ENCODE results near the gene NQO2.

The NQO2 gene

GRCh38 chr6:2988426-2989331 lies 11.0 kb upstream of the NQO2 start (continued):
- TF ChIP-seq ZNF768 (tag by site-specific recombination; IDR thresholded peaks at IDR 0.05) (no peak; the same call in 1 of the 2 replicates), ZNF654 (tag by site-specific recombination; IDR thresholded peaks at IDR 0.05; ENCODE audit: low read depth) (no peak; the same call in 1 of the 2 replicates), ZBTB8A (tag by site-specific recombination; IDR thresholded peaks at IDR 0.05) (peak; percentile 99), HOXC10 (CRISPR knock-in tag; IDR thresholded peaks at IDR 0.05) (0 out of 2 replicates have a peak, but pooled peaks have one; percentile 73), WT1 (tag by site-specific recombination; IDR thresholded peaks at IDR 0.05) (peak; percentile 71), ZNF670 (tag by site-specific recombination; IDR thresholded peaks at IDR 0.05; ENCODE audit: low read depth) (no peak), ZNF664 (tag by site-specific recombination; IDR thresholded peaks at IDR 0.05) (no peak), SP7 (tag by site-specific recombination; IDR thresholded peaks at IDR 0.05) (peak; percentile 84), ZNF174 (tag by site-specific recombination; IDR thresholded peaks at IDR 0.05) (no peak), ZNF48 (tag by site-specific recombination; IDR thresholded peaks at IDR 0.05) (no peak), ZNF513 (tag by site-specific recombination; IDR thresholded peaks at IDR 0.05) (no peak), ZNF280D (tag by site-specific recombination; IDR thresholded peaks at IDR 0.05) (peak; percentile 30; the same call in 1 of the 2 replicates), ZNF350 (tag by site-specific recombination; IDR thresholded peaks at IDR 0.05) (no peak), BCL11B (tag by site-specific recombination; IDR thresholded peaks at IDR 0.05; ENCODE audit: low read depth) (peak; percentile 70; the same call in 1 of the 2 replicates), IKZF3 (tag by site-specific recombination; IDR thresholded peaks at IDR 0.05) (peak; percentile 64), ZNF549 (tag by site-specific recombination; IDR thresholded peaks at IDR 0.05) (no peak), REST (tag by site-specific recombination; IDR thresholded peaks at IDR 0.05) (no peak), ZNF830 (tag by site-specific recombination; IDR thresholded peaks at IDR 0.05; ENCODE audit: low read depth) (no peak), ZNF707 (tag by site-specific recombination; IDR thresholded peaks at IDR 0.05) (no peak), ZNF785 (tag by site-specific recombination; IDR thresholded peaks at IDR 0.05) (no peak), ZNF433 (tag by site-specific recombination; IDR thresholded peaks at IDR 0.05; ENCODE audit: low read depth) (no peak), KLF9 (tag by site-specific recombination; IDR thresholded peaks at IDR 0.05; ENCODE audit: low read depth) (peak; percentile 86), ZNF692 (tag by site-specific recombination; IDR thresholded peaks at IDR 0.05) (peak; percentile 48), ZNF677 (tag by site-specific recombination; IDR thresholded peaks at IDR 0.05) (no peak), FEZF1 (tag by site-specific recombination; IDR thresholded peaks at IDR 0.05) (no peak)
